NCI-H748 (cell line): ENCODE measurements around the gene FRS2.
"Not testable (repeated sequence)": the region's sequence is repeated elsewhere in the genome, so short reads cannot be mapped to it uniquely, and the experiment has no call there.

Experiments used
- DNase-seq: peaks from one replicate; lab custom pipeline; 2025; ENCODE audit not compliant: unreplicated experiment; lab: John Stamatoyannopoulos, UW

Gene FRS2

DNA sequence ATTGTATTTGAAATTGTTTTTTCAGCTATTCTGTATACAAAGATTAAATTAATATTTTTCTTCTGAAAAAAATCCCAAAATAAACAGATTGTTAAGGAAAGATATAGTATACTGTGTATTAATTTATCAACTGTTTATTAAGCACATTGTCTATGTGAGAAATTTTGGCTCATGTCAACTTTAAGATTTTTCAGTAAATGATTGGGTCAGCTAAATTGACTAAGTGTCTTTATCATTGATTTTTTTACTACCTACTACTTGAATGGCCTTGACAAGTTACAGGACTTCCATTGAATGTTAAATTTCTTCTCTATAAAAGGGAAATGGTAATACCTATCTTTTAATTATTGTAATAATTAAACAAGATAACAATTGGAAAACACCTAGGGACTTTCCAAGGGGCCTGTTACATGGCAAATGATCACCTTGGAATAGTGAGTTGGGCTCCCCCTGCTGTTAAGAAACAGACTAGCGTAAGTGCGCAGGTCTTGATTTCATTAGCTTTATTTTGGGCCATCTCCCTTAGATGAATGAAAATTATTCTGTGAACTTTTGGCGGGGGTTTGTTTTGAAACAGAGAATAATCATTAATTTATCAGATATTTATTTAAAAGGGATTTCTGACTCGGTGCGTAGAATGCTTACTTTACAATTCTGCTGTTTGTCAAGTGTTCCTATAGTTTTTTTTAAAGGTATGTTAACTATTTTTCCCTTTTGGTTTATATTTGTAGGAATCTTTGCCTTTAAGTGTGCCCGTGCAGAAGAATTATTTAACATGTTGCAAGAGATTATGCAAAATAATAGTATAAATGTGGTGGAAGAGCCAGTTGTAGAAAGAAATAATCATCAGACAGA is 100.6 kb downstream of the FRS2 start:
- peak; percentile 73 for DNase-seq

GRCh38 chr12:69575346-69575745 is 105.2 kb downstream of the FRS2 start:
- DNase-seq, result no peak

DNA sequence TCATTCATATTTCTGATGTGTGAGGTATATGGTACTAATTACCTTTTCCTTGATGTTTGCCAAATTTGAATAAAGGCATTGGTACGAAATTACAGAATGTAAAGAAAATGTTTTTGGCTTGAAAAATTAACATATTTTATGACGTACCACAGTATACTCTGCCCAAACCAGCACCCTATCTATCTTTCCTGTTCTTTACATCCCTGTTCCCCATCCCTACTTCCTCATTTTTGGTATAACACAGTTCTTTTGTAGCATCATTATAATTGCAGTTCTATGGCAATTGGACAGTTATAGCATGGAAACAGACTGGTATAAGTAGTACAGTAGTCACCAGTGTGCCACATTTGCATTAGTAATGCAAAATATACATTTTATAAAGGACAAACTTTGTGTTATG is 108.1 kb downstream of the FRS2 start:
- no peak for DNase-seq

GRCh38 chr12:69579029-69579428 is 108.8 kb downstream of the FRS2 start:
- no peak for DNase-seq

- no peak for DNase-seq
Observed at GRCh38 chr12:69580074-69580473, 109.9 kb downstream of the FRS2 start.

GRCh38 chr12:69583203-69583602 is 113.0 kb downstream of the FRS2 start:
- no peak for DNase-seq

DNA sequence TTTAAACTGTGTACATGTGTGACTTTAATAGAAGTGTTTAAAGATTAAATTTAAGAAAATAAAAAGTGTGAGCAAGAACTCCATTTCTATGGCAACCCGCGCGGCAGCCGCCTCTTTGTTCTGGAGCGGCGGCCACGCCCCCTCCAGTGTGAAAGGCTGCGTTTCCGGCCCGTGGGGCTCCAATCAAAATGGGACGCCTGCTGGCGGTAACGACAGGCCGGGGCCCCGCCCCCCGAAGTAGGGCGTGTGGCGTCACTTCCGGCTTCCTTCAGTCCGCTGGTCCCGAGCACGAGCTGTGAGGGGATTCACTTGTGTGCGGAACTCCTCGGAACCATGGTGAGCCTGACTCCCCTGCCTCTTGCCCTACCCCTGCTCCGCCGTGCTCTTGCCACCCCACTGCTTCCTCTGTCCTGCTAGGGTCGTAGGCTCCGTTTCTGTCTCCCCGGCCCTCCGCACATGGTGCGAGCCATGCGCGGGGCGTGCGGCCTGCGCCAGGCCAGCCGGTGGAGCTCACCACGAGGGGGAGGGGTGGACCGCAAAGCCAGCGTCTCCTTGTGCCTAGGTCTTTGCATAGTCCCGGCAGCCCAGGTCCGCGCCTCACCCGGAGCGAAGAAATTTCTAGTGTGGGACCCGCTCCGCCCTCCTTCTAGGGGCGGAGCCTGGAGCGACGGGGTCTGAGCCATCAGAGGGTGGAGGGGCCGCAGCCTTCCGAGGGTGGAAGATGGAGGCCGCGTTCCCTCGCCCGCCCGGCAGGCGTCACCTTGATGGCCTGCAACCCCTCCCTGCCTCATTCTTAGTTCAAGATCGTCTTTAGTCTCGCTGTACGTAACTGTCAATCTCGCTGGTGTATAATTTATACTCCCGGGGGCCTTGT is 115.2 kb downstream of the FRS2 start, which contains the start of gene CCT2:
Gene CCT2, plus strand, starts transcription at position 271 of the 874 bp plus-strand sequence. Its CDS starts 63 bp downstream, at position 334.
- peak; percentile 98 for DNase-seq

GRCh38 chr12:69588527-69588926 is 118.3 kb downstream of the FRS2 start:
- DNase-seq, result no peak

DNA sequence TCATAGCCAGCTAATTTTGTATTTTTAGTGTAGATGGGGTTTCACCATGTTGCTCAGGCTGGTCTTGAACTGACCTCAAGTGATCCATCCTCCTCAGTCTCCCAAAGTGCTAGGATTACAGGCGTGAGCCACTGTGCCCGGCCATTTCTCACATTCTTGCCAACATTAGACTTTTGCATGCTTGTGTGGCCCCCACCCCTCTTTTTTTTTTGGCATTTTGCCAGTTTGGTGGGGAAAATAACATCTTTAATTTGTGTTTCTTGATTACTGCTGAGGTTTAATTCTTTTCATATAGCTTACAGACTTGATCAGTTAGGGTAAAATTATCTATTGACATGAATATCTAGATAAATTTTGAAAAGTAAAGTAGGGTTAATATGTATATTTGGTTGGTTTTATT is 118.9 kb downstream of the FRS2 start:
- no peak for DNase-seq

DNA sequence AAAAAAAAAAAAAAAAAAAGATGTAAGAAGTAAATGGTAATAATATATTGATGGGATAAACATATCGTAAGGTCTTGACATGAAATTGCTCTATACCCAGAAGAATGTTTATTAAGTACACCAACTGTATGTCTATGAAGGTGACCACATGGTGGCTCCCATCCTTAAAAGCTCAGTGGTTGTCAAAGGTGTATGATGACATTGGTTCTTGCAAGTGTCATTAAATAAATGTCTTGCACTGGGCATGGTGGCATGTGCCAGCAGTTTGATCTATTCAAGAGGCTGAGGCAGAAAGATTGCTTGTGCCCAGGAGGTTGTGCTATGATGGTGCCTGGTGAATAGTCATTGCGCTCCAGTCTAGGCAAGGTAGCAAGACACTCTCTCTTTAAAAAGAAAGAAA is 125.5 kb downstream of the FRS2 start:
- DNase-seq, result no peak

DNA sequence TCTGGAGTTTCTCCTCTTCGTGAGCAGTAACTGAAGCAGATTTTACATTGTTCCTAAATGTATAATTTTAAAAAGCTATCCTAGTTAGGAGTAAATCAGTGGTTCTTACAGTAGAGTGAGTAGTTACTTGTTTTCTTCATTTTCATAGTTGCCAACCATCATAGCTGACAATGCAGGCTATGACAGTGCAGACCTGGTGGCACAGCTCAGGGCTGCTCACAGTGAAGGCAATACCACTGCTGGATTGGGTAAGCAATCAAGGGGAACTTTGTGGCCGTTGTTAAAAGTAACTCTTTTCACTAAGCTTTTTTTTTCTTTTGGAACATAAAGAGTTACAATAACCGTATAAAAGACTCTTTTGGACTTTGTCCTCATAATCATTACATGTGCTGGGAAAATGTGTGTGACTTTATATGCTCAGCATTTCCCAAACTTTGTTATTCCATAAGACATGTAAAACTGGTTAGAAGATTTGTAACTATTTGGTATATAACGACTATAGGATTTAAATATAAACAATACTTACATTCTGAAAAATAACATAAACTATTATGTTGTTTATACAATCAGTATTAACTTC is 128.1 kb downstream of the FRS2 start:
- DNase-seq, result no peak

- no peak for DNase-seq
Observed at GRCh38 chr12:69600804-69601203, 130.6 kb downstream of the FRS2 start.

DNA sequence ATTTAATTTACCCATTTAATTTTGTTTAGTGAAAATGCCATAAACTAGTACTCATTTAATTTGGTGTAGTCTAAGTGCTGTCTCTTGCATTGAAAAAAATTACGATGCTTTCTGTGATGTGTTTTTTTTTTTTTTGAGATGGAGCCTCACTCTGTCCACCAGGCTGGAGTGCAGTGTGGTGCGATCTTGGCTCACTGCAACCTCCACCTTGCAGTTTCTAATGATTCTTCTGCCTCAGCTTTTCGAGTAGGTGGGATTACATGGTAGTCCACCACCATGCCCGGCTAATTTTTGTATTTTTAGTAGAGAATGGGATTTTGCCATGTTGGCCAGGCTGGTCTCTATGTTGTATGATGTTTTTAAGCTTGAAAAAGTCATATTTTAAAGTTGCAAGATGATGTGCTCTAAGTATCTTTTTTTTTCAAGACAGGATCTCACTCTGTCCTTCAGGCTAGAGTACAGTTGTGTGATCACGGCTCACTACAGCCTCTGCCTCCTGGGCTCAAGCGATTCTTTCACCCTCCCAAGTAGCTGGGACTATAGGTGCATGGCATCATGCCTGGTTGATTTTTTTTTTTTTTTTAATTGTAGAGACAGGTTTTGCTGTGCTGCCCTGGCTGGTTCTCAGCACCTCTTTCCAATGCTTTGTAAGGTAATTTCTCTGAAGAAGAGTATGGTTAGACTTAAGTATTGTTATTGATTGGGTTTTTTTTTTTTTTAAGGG is 131.9 kb downstream of the FRS2 start:
- no peak for DNase-seq

DNA sequence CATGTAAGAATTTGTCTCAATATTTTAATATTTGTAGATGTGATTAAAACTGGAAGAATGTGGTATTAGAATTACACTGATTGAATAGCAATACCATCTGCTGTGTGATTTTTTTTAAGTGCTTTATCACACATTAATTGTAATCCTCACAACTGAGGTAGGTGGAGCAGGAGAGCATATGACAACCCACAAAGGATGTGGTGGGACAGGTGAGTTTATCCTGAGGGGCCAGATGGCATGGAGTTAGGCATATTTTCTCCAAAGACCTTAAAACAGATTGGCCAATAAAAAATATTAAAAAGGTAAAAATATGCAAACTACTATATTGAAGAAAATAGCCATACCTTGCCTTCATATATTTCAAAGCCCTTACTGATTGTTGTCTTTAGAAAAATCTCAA is 132.8 kb downstream of the FRS2 start:
- DNase-seq, result no peak

DNA sequence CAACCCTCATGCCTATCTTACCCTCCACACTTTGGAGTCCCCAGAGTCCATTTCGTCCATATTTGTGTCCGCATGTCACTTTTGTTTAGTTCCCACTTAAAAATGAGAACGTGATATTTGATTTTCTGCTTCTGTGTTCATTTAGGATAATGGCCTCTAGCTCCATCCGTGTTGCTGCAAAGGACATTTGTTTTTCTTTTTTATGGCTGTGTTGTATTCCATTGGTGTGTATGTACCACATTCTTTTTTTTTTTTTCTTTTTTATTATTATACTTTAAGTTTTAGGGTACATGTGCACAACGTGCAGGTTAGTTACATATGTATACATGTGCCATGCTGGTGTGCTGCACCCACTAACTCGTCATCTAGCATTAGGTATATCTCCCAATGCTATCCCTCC is 133.4 kb downstream of the FRS2 start:
- not testable (repeated sequence) for DNase-seq

DNA sequence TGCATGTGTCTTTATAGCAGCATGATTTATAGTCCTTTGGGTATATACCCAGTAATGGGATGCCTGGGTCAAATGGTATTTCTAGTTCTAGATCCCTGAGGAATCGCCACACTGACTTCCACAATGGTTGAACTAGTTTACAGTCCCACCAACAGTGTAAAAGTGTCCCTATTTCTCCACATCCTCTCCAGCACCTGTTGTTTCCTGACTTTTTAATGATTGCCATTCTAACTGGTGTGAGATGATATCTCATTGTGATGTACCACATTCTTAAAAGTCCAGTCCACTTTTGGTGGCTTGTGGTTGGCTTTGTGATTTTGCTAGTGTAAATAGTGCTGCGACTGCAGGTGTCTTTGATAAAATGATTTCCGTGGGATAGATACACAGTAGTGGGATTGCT is 134.1 kb downstream of the FRS2 start:
- DNase-seq, result not testable (repeated sequence)

GRCh38 chr12:69608114-69608513 is 137.9 kb downstream of the FRS2 start:
- no peak for DNase-seq

- no peak for DNase-seq
Observed at GRCh38 chr12:69610126-69610525, 139.9 kb downstream of the FRS2 start.

- DNase-seq, result no peak
Observed at GRCh38 chr12:69610729-69611128, 140.5 kb downstream of the FRS2 start, which contains the start of gene LRRC10. TSS of gene LRRC10 (minus strand) at chr12:69610907. CDS start at chr12:69610838, 69 bp downstream.

DNA sequence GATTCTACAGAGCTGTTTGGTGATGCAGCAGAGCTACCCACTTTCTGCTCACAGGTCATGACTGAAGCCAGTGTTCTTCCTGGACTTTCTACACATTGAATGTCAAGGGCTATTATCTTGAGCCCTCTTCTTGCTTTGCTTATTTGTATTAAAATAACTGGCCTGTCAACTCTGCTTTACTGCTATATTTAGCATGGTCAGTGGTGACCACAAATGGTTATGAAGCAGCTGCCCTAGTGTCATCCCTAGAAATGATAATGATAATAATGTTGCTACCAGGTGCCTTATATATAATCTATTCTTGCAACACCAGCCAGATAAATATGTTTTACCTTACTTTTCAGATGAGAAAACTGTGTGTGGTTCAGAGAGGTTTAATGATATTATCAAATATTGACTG is 143.2 kb downstream of the FRS2 start:
- no peak for DNase-seq

DNA sequence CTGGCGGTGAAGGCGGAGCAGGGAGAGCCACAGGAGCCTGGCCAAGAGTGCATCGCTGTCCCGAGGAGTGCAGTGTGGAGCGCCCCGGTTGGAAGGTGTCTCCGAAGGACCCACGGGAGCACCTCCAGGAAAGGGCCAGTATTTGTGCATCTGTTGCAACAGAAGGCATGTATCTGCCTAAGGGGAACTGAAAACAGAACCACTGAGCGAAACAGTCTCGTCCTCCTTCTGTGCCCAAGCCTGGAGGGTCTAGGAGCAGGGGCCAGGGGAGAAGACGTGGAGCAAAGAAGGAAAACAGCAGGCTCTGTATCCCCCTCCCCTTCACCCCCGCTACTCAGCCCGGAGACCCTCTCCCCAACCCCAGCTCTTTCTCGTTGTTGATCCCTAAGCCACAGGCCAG is 145.8 kb downstream of the FRS2 start:
- DNase-seq, result no peak
